ENCODE data around the gene KCNJ9. TPM values are rescaled to one million over a fixed set of nuclear protein-coding genes. Genes with fewer than 3 reads are reported as not detected.
A peak's percentile ranks its signal among the peaks of the same experiment; 100 is the strongest.

Gene KCNJ9
- not detected for total RNA-seq

DNA sequence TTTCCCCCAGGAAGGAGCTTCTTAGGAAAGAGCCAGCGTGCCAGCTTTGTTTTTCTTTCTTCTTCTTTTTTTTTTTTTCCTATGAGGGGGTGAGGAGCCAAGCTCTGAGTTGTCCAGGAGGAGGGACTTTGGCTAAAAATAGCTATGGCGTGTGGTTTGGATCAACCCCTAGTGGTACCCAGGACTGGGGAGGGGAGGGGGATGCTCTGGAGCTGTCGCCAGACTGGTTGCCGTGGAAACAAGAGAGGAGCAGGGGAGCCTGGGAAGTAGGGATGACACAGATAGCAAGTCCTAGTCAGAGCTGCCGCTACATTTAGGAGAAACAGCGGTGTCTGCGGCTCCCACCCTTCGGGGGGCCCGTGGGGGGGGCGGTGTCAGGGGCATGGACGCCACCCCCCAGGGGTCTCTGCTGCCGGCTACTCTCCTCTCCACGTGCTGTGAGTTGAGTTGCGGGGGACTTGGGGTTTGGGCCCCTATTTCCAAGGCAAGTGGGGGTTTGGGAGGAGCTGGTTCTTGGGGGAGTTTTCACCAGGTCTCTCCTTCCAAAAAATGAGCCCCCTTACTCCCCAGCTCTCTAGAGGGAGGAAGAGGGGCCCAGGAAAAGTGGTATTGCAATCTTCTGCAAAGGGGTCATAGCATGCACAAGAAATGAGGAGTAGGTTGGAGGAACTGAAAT is at the start of gene KCNJ9:
Gene KCNJ9, plus strand, starts transcription at position 278 of the 676 bp plus-strand sequence. CDS start 2,493 bp downstream, outside the sequence.
- no peak within 1 kb of the TSS for H3K4me3 ChIP-seq
- no peaks in the 10 kb centered on the region for H3K36me3 ChIP-seq (replicated peaks in 1 of 2; ENCODE audit: insufficient read depth in 1 of 2, low read depth in 2 of 2)
- peaks cover 0 to 14% of the 10 kb centered on the region in 2 donors for H3K27me3 ChIP-seq
- H3K27ac ChIP-seq = no peak within 1 kb of the TSS
- intact Hi-C loops (cut with DNase I) = no loop called here
- no peak for ATAC-seq
- no peaks in the 10 kb centered on the region for H3K9me3 ChIP-seq
- 18 to 20% methylated on average over 13 to 14 of the region's 14 CpGs for WGBS, 2 donors
- H3K4me1 ChIP-seq = peaks cover 15% of the 10 kb centered on the region
- DNase-seq = no peak
- TF ChIP-seq, protein P1, sequence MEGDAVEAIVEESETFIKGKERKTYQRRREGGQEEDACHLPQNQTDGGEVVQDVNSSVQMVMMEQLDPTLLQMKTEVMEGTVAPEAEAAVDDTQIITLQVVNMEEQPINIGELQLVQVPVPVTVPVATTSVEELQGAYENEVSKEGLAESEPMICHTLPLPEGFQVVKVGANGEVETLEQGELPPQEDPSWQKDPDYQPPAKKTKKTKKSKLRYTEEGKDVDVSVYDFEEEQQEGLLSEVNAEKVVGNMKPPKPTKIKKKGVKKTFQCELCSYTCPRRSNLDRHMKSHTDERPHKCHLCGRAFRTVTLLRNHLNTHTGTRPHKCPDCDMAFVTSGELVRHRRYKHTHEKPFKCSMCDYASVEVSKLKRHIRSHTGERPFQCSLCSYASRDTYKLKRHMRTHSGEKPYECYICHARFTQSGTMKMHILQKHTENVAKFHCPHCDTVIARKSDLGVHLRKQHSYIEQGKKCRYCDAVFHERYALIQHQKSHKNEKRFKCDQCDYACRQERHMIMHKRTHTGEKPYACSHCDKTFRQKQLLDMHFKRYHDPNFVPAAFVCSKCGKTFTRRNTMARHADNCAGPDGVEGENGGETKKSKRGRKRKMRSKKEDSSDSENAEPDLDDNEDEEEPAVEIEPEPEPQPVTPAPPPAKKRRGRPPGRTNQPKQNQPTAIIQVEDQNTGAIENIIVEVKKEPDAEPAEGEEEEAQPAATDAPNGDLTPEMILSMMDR (IDR thresholded peaks at IDR 0.05) = no peak
- TF ChIP-seq POLR2A (IDR thresholded peaks at IDR 0.05) = no peak

DNA sequence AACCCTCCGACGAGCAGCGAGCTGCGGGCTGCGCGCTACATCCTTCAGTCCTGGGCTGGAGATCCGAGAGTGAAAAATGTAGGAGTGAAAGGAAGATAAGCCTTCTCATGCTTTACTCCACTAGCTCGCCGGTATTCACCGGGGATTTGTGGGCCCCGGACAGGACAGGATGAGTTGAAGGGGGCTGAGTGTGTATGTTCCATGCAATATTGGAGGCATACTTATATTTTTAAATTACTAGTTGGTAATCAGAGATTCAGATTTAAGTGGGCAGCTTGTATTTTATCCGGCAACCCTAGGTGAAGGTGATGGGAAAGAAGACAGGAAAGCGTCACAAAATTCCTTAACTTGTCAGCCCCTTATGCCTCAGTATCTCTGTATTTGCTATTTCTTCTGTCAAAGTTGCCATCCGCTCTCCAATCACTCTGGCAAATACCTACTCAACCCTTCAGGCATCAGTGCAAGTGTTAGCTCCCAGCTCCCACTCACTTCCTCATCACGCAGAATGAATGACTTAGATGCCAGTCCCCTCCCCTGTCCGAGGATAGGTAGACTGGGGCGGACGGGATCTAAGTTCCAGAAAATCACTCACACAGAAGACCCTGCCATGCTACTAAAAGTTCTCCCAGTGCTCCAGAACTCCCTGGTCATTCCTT is 49.0 kb upstream of the KCNJ9 start:
- H3K4me1 ChIP-seq = peaks cover 33% of the 10 kb centered on the region
- WGBS, 2 donors = 1% methylated on average over 18 of the region's 18 CpGs
- DNase-seq = no peak

DNA sequence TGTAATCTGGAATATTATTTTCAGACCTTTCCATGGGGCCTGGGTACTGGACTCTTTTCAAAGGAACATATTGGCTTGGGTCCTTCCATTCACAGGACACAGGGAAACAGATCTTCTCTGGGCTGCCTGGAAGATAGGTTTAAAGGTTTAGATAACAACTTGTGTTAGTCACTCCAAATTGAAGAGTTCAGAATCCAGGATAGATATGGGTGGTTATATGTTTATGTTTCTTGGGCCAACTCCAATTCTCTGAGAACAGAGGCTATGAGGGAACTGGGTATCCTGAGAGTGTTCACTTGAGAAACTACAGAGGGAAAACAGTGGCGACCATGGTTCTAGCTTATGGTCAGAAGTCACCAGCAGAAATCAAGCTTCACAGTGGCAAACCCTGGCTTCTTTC is 40.9 kb upstream of the KCNJ9 start:
- no peak for ATAC-seq
- no peaks in the 10 kb centered on the region for H3K36me3 ChIP-seq (replicated peaks in 1 of 2; ENCODE audit: insufficient read depth in 1 of 2, low read depth in 2 of 2)
- H3K4me3 ChIP-seq = no peak overlapping the region
- H3K9me3 ChIP-seq = no peaks in the 10 kb centered on the region
- intact Hi-C loops (cut with DNase I) = no loop called here
- DNase-seq = no peak
- H3K27me3 ChIP-seq = no peaks in the 10 kb centered on the region
- no peak overlapping the region for H3K27ac ChIP-seq
- H3K4me1 ChIP-seq = no peaks in the 10 kb centered on the region
- TF ChIP-seq POLR2A (IDR thresholded peaks at IDR 0.05) = no peak
- TF ChIP-seq, protein P1 (IDR thresholded peaks at IDR 0.05) = no peak
- WGBS, 2 donors = 82 to 100% methylated on average over 1 of the region's 1 CpG

More for the DNA sequence above, 49.0 kb upstream of the KCNJ9 start:
- intact Hi-C loops (cut with DNase I) = no loop called here
- peak overlapping the region; percentile 49 to 57 for H3K4me3 ChIP-seq
- no peaks in the 10 kb centered on the region for H3K27me3 ChIP-seq
- H3K27ac ChIP-seq = peak overlapping the region; percentile 60 to 86 (median 76)
- TF ChIP-seq, protein P1 (IDR thresholded peaks at IDR 0.05) = no peak
- TF ChIP-seq POLR2A (IDR thresholded peaks at IDR 0.05) = no peak
- peak; percentile 36 for ATAC-seq
- H3K9me3 ChIP-seq = no peaks in the 10 kb centered on the region
- H3K36me3 ChIP-seq (replicated peaks in 1 of 2; ENCODE audit: insufficient read depth in 1 of 2, low read depth in 2 of 2) = no peaks in the 10 kb centered on the region

DNA sequence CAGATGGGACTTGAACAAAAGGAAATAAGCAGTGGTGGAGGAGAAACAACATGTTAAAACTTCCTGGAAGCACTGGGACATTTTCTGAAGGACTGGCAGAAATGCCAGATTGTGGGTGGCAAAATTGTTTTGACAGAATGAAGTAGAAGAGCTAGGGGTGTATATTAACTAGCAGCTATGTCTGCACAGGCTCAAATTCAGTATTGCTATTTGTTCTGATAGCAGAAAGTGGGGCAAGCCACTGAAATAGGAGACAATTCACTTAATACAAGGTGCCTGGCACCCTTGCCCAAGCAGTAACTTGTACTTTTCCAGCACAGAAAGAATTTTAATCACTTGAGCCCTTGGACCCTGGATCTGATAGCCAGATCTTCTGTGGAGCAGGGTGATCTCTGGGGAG is 37.8 kb upstream of the KCNJ9 start:
- TF ChIP-seq, protein P1 (IDR thresholded peaks at IDR 0.05) = no peak
- no peak for TF ChIP-seq POLR2A (IDR thresholded peaks at IDR 0.05)
- peaks cover 11% of the 10 kb centered on the region for H3K4me1 ChIP-seq
- ATAC-seq (no peak), DNase-seq (no peak)
- no peaks in the 10 kb centered on the region for H3K9me3 ChIP-seq
- intact Hi-C loops (cut with DNase I) = no loop called here
- peak overlapping the region in 1 of 4 donors; percentile 2 for H3K27ac ChIP-seq
- H3K36me3 ChIP-seq (replicated peaks in 1 of 2; ENCODE audit: insufficient read depth in 1 of 2, low read depth in 2 of 2) = no peaks in the 10 kb centered on the region
- H3K4me3 ChIP-seq = no peak overlapping the region
- no peaks in the 10 kb centered on the region for H3K27me3 ChIP-seq
